HG02943 (cell line): Measurements from ENCODE around the gene KCND2.
A peak's percentile ranks its signal among the peaks of the same experiment; 100 is the strongest.

Source experiments
- ATAC-seq: cut with Tn5 transposase; IDR thresholded peaks from one replicate; pipeline ENCODE4 v1.9.1; 2021; ENCODE audit warnings: mild to moderate bottlenecking, low read depth, moderate library complexity; ENCODE audit not compliant: unreplicated experiment

KCND2 gene

GRCh38 chr7:120792091-120792860 lies 519.3 kb downstream of the KCND2 start:
- ATAC-seq: peak; percentile 76

- peak; percentile 22 for ATAC-seq
These were observed 519.8 kb downstream of the KCND2 start for GRCh38 chr7:120792861-120793130.

- ATAC-seq: no peak
These were observed 520.4 kb downstream of the KCND2 start for GRCh38 chr7:120793213-120793936.

GRCh38 chr7:120794106-120794729 lies 521.2 kb downstream of the KCND2 start:
- no peak for ATAC-seq

- no peak for ATAC-seq
These were observed 524.2 kb downstream of the KCND2 start for GRCh38 chr7:120797026-120797645.

- ATAC-seq: no peak
These were observed 526.2 kb downstream of the KCND2 start for GRCh38 chr7:120799147-120799546.
